ENCODE measurements around the gene TPST1. TPM values are rescaled to one million over a fixed set of nuclear protein-coding genes. Genes with fewer than 3 reads are reported as not detected.

The TPST1 gene
- total and polyA plus RNA-seq, 4 donors = 7.2 to 56.7 (median 34.5) TPM

- ATAC-seq (ENCODE audit: insufficient read depth, low FRiP score) (no peak), DNase-seq (no peak)
- no peaks in the 10 kb centered on the region for H3K9me3 ChIP-seq (ENCODE audit: control insufficient read depth in 4 of 4, insufficient read depth in 3 of 4, low read length in 3 of 4)
- no peak overlapping the region for H3K9ac ChIP-seq (ENCODE audit: insufficient read depth in 1 of 2, low read length in 2 of 2)
- no peak overlapping the region for H3K4me3 ChIP-seq
- H3K4me1 ChIP-seq (ENCODE audit: control insufficient read depth in 5 of 5, insufficient read depth in 5 of 5, low read length in 5 of 5) = peaks cover 0 to 9% (median 5%) of the 10 kb centered on the region in 5 donors
- 59 to 79% methylated on average over 8 of the region's 8 CpGs for WGBS, 2 donors
- no peaks in the 10 kb centered on the region for H3K36me3 ChIP-seq (ENCODE audit: control insufficient read depth in 4 of 4, insufficient read depth in 4 of 4, low read length in 4 of 4)
- no peak overlapping the region for H3K27ac ChIP-seq (ENCODE audit: low read depth in 1 of 2, low read length in 1 of 2)
- no peak for TF ChIP-seq CTCF (IDR thresholded peaks at IDR 0.05; ENCODE audit: control extremely low read depth, extremely low read depth)
- no peaks in the 10 kb centered on the region for H3K27me3 ChIP-seq (ENCODE audit: control insufficient read depth in 3 of 3, insufficient read depth in 3 of 3, low read length in 2 of 3)
Measured at GRCh38 chr7:66313886-66314568, 108.9 kb downstream of the TPST1 start.

DNA sequence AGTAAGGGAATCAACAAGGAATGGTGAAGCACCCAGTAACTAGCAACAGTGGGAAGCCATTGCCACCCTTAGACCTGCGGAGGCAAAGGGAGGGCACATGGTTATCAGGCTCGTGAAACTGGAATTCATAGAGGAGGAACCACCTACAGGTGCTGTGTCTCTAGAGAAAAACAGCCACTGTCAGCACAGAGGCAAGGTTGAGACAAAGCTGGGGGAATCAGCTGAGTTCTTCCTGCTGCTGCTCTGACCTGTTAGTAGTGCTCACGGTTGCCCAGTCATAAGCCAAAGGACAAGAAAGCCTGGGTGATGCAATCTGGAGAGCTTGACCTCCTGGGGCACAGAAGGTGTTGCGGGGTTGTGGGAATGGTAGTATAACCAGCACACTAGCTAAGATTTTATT, 110.1 kb downstream of the TPST1 start:
- DNase-seq = no peak
- TF ChIP-seq CTCF (IDR thresholded peaks at IDR 0.05; ENCODE audit: control extremely low read depth, extremely low read depth) = no peak
- 59 to 85% methylated on average over 4 of the region's 4 CpGs for WGBS, 2 donors
- ATAC-seq (ENCODE audit: insufficient read depth, low FRiP score) = no peak
- Histone ChIP-seq H3K4me3 (no peak overlapping the region), H3K4me1 (ENCODE audit: control insufficient read depth in 5 of 5, insufficient read depth in 5 of 5, low read length in 5 of 5) (peaks cover 0 to 16% (median 2%) of the 10 kb centered on the region in 5 donors), H3K9ac (ENCODE audit: insufficient read depth in 1 of 2, low read length in 2 of 2) (no peak overlapping the region), H3K27me3 (ENCODE audit: control insufficient read depth in 3 of 3, insufficient read depth in 3 of 3, low read length in 2 of 3) (no peaks in the 10 kb centered on the region), H3K27ac (ENCODE audit: low read depth in 1 of 2, low read length in 1 of 2) (no peak overlapping the region), H3K9me3 (ENCODE audit: control insufficient read depth in 4 of 4, insufficient read depth in 3 of 4, low read length in 3 of 4) (no peaks in the 10 kb centered on the region), H3K36me3 (ENCODE audit: control insufficient read depth in 4 of 4, insufficient read depth in 4 of 4, low read length in 4 of 4) (no peaks in the 10 kb centered on the region)

DNA sequence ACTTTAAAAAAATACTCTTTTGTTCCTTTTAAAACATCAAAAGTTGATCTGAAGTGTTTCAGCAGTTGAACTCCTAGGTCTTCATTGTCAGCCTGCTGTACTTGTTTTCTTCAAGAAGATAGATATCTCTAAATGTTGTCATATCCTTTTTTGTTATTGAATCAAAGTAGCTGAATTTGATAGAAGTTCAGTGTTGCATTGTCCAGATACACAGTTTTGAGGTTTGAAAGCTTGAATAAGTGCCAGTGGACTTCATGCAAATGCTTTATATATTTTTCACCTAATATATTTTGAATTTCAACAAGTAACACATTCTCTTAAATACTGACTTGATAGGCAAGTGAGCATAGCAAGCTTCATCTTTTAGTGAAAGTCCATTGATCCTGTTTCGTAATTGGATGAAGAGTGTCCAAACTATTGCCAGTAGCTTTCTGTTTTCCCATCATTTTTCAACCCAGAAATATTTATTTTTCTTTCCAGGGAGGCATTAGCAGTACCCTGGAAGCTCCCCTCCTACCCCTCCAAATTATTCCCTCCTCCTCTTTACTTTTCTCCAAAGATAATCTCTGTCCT, 114.4 kb downstream of the TPST1 start:
- peaks cover 0 to 4% (median 0%) of the 10 kb centered on the region in 4 donors for H3K9me3 ChIP-seq (ENCODE audit: control insufficient read depth in 4 of 4, insufficient read depth in 3 of 4, low read length in 3 of 4)
- no peaks in the 10 kb centered on the region for H3K27me3 ChIP-seq (ENCODE audit: control insufficient read depth in 3 of 3, insufficient read depth in 3 of 3, low read length in 2 of 3)
- no peaks in the 10 kb centered on the region for H3K36me3 ChIP-seq (ENCODE audit: control insufficient read depth in 4 of 4, insufficient read depth in 4 of 4, low read length in 4 of 4)
- no peak overlapping the region for H3K4me3 ChIP-seq
- peak in 2 of 3 donors; percentile 72 to 73 for DNase-seq
- H3K4me1 ChIP-seq (ENCODE audit: control insufficient read depth in 5 of 5, insufficient read depth in 5 of 5, low read length in 5 of 5) = peaks cover 0 to 14% (median 0%) of the 10 kb centered on the region in 5 donors
- TF ChIP-seq CTCF (IDR thresholded peaks at IDR 0.05; ENCODE audit: control extremely low read depth, extremely low read depth) = no peak
- H3K27ac ChIP-seq (ENCODE audit: low read depth in 1 of 2, low read length in 1 of 2) = no peak overlapping the region
- WGBS, 2 donors = 88 to 90% methylated on average over 1 of the region's 1 CpG
- H3K9ac ChIP-seq (ENCODE audit: insufficient read depth in 1 of 2, low read length in 2 of 2) = no peak overlapping the region
- ATAC-seq (ENCODE audit: insufficient read depth, low FRiP score) = no peak

Data from lung (tissue), 12 donors.